NCI-H748 treated with DMSO at 0.1 percent for 48 hours (cell line): Measurements from ENCODE around the gene USP46.

ENCODE experiments used
- DNase-seq: peaks from one replicate; lab custom pipeline; 2025; lab: John Stamatoyannopoulos, UW

The USP46 gene

GRCh38 chr4:52659001-52659721 is at the start of gene USP46:
Gene USP46, minus strand, starts transcription at chr4:52659301. Its CDS starts 151 bp downstream, at chr4:52659150.
- peak; percentile 17 for DNase-seq

- DNase-seq = no peak
Observed at GRCh38 chr4:52704661-52705060, 45.6 kb upstream of the USP46 start.

- DNase-seq = no peak
Observed at GRCh38 chr4:52704133-52704532, 45.0 kb upstream of the USP46 start.

GRCh38 chr4:52701207-52701606 is 42.1 kb upstream of the USP46 start:
- no peak for DNase-seq

GRCh38 chr4:52694936-52695335 is 35.8 kb upstream of the USP46 start:
- DNase-seq = no peak

GRCh38 chr4:52693492-52693891 is 34.4 kb upstream of the USP46 start:
- DNase-seq = no peak

- DNase-seq = no peak
Observed at GRCh38 chr4:52689096-52689495, 30.0 kb upstream of the USP46 start.

GRCh38 chr4:52687696-52688095 is 28.6 kb upstream of the USP46 start:
- no peak for DNase-seq

GRCh38 chr4:52685316-52685715 is 26.2 kb upstream of the USP46 start:
- no peak for DNase-seq

GRCh38 chr4:52684896-52685295 is 25.8 kb upstream of the USP46 start:
- no peak for DNase-seq

- DNase-seq = no peak
Observed at GRCh38 chr4:52680381-52680780, 21.3 kb upstream of the USP46 start.

GRCh38 chr4:52676536-52676935 is 17.4 kb upstream of the USP46 start:
- no peak for DNase-seq

GRCh38 chr4:52675111-52675510 is 16.0 kb upstream of the USP46 start:
- DNase-seq = no peak

GRCh38 chr4:52670739-52671138 is 11.6 kb upstream of the USP46 start:
- DNase-seq = no peak

- no peak for DNase-seq
Observed at GRCh38 chr4:52670121-52670520, 11.0 kb upstream of the USP46 start.

GRCh38 chr4:52665592-52665991 is 6.5 kb upstream of the USP46 start:
- peak; percentile 23 for DNase-seq

- no peak for DNase-seq
Observed at GRCh38 chr4:52664479-52664878, 5.4 kb upstream of the USP46 start.

GRCh38 chr4:52661966-52662690 is 3.0 kb upstream of the USP46 start:
- no peak for DNase-seq

- DNase-seq = no peak
Observed at GRCh38 chr4:52660643-52661042, 1.5 kb upstream of the USP46 start.

- DNase-seq = no peak
Observed at GRCh38 chr4:52659722-52660261, 691 bp upstream of the USP46 start.

- no peak for DNase-seq
Observed at GRCh38 chr4:52658641-52659000, 480 bp downstream of the USP46 start.

GRCh38 chr4:52657618-52658501 is 1.2 kb downstream of the USP46 start:
- no peak for DNase-seq

GRCh38 chr4:52657292-52657617 is 1.8 kb downstream of the USP46 start:
- no peak for DNase-seq
